Hematopoietic multipotent progenitor cell (in vitro differentiated cells): Measurements from ENCODE around the gene GRK3. TPM values are rescaled to one million over a fixed set of nuclear protein-coding genes. Genes with fewer than 3 reads are reported as not detected.
"Not testable (repeated sequence)": the region's sequence is repeated elsewhere in the genome, so short reads cannot be mapped to it uniquely, and the experiment has no call there.

ENCODE experiments used
- DNase-seq, 3 donors: peaks; one replicate each; pipeline ENCODE4 v3.0.0-alpha.2; 2011 to 2015; ENCODE audit warnings: low read depth in 2 of 3, low spot score in 2 of 3
- total RNA-seq: library from RNA; depleted of rRNA; stranded (reverse); fragments of >200 nt; gene quantifications from one replicate; pipeline ENCODE4 v1.2.3, GENCODE V29; 2012

The GRK3 gene
- 8.3 TPM for total RNA-seq

- peak in 2 of 3 donors; percentile 76 to 77 for DNase-seq
These were observed at the start of gene GRK3 for GRCh38 chr22:25564320-25564978. Gene GRK3 (plus strand): TSS chr22:25564675. CDS start chr22:25565041, 366 bp downstream.

GRCh38 chr22:25518000-25518663, 46.3 kb upstream of the GRK3 start:
- no peak for DNase-seq

GRCh38 chr22:25525376-25525775, 39.1 kb upstream of the GRK3 start:
- no peak for DNase-seq

DNA sequence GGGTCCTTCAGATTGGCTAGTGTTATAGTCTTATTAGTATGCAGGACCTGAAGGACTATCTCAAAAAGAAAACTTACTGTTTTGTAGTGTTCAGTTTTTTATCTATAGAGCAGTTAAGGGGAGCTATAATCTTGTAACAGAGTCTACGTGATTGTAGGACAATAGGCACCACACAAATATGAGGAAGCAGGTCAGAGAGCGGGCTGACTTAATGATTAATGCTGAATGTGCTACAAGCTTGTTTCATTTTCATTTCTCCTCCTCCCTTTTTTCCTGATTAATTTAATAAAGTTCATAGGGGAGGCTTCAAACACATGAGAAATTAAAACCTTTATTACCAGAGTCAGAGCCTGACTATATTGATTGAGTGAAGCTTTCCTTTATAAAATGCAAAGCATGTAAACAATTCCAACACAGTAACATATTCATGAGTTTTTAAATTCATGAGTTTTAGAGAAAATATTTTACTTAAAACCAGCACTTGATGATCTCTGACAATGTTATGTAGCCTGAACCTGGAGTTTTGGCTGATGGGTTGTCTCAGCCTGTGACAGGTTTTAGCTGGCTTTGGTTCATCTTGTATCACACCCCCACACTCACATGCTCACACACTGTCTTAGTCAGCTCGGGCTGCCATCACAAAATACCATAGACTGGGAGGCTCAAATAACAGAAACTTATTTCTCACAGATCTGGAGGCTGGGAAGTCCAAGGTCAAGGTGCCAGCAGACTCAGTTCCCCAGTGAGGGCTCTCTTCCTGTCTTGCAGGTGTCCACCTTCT, 38.5 kb upstream of the GRK3 start:
- not testable (repeated sequence) for DNase-seq

GRCh38 chr22:25527016-25527415, 37.5 kb upstream of the GRK3 start:
- DNase-seq, result not testable (repeated sequence)

- DNase-seq, result not testable (repeated sequence)
These were observed 36.4 kb upstream of the GRK3 start for GRCh38 chr22:25528068-25528467.

DNA sequence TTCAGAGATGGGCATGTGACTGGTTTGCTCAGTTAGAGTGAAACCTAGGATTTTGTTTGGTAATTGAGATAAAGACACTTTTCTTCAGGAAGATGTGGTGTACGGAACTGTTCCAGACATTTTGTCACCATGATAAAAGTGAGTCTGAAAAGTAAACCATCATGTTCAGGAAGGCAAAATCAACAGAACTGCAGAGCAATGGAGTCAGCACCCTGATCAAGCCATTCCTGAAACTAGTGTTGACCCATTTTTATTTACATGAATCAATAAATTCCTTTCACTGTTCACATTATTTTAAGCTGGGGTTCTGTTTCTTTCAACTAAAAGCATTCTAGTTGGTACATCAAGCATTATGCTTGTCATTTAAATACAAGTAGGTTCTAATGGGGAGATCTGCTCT, 35.4 kb upstream of the GRK3 start:
- DNase-seq, result not testable (repeated sequence)

DNA sequence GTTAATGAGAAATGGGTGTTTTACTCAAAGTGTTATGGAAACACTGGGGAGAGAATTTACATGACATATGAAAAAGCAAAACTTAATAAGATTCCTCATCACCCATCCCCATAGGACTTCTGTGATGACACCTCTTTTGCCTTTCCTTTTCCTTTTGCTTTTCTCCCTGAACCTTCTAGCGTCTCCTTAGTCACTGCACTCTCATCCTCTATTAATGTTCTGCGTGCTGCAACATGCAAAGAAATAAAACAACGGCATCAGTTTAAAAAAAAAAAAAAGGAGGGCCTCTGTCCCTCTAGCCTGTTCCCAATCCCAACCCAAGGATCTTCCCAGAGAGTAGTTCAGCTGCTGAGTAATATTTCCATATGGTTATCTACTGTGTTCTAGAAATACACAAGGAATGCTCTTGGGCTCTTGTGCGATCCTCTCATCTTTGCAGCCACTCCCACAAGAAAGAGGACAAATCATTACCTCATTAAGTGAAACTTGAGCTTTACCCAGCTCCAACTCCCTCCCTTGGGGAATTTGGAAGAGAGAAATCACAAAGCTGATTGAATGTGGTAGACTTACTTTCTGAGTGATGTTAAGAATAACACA, 34.8 kb upstream of the GRK3 start:
- not testable (repeated sequence) for DNase-seq

DNA sequence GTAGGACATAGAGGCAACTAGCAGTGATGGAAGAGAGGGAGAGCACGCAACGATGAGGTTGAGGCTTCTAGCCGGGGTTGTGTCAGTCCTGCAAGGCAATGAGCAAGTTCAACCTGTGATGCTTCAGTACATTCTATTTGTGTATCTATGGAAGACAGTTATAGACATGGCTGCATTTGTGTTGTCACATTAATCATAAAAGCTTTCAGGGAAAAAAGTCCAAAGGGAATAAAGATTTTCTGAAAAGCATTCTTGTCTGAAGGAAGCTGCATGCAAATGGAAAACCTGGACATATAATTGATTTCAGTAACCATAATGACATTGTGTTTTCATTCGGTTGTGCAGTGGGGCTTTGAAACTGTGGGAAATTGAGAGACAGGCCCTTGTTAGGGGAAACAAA, 32.8 kb upstream of the GRK3 start:
- DNase-seq, result not testable (repeated sequence)

DNA sequence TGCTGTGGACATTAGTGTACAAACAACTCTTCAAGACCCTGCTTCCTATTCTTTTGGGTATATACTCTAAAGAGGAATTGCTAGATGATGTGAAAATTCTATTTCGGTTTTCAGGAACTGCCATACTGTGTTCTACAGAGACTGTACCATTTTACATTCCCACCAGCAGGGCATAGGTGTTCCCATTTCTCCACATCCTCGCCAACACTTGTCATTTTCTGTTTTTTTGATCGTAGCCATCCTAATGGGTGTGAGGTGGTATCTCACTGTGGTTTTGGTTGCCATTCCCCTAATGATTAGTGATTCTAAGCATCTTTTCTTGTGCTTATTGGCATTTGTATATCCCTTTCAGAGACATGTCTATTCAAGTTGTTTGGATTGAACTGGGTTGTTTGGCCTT, 29.8 kb upstream of the GRK3 start:
- DNase-seq, result no peak

GRCh38 chr22:25536589-25536988, 27.9 kb upstream of the GRK3 start:
- DNase-seq, result no peak

DNA sequence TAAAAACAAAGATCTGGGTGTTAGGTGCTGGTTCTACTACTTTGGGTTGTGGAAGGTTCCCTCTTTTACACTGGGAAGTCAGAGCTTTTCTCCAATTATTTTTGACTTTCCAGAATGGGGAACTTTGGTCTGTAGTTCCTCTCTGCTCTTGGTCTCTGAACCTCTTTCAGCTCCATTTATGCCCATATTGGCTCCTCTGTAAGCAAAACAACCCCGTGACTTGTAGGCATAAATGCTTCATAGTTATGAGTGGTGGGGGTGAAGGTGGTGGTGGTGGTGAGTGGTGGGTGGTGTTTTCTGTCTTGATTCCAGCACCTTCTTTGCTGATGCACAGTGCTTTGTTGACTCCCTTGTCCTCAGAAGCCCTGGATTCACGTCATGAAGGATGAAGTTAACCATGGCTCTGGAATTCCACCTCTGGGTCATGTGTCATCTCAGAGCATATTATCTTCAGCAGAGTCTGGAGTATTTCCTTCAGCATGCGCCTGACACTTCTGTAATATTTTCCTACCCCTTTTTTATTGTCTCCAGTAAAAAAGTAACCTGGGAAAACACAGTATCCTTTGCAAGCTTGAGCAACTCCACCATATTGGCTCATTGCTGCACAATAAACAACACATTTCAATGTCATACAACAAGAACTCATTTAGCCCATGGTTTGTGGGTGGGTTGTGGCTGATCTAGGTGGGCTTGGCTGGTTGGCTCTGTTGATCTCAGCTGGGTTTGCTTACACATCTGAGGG, 24.1 kb upstream of the GRK3 start:
- DNase-seq, result no peak

- DNase-seq, result no peak
These were observed 23.4 kb upstream of the GRK3 start for GRCh38 chr22:25540908-25541660.

- DNase-seq, result no peak
These were observed 22.3 kb upstream of the GRK3 start for GRCh38 chr22:25542191-25542590.

GRCh38 chr22:25542720-25543402, 21.6 kb upstream of the GRK3 start:
- no peak for DNase-seq

DNA sequence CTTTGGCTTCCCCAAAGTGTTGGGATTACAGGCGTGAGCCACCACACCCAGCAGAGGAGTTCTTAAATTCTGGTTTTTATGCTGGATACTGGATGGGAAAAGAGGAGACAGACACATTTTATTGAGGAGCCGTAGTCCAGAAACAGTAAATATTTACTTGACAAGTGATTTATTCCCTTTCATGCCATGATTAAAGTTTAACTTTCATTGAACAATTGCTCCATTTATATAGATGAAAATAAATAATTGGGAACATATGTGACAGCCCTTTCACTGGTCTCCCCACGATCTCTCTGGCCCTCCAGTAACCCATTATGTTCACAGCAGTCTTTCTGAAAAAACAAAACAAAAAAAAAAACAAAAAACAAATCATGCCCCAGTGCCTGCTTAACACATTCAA, 19.3 kb upstream of the GRK3 start:
- no peak for DNase-seq

GRCh38 chr22:25545672-25546071, 18.8 kb upstream of the GRK3 start:
- DNase-seq, result no peak

DNA sequence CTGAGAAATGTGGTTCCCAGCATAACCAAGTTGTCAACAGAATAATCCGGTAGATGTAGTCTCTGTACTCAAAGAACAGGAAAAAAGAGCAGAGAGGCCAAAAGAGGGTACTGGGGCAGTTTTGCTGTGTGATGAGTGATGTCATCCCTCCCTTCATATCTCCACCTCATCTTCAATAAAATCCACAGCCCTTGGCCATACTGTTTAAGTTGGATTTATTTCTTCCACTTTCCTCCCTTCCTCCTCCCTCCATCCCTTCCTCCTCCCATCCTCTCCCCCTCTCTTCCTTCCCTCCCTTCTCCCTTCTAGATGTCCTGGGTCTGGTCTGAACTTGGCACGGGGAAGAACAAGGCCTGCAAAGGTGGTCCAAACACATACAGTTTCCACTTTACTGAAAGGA, 18.2 kb upstream of the GRK3 start:
- no peak for DNase-seq

DNA sequence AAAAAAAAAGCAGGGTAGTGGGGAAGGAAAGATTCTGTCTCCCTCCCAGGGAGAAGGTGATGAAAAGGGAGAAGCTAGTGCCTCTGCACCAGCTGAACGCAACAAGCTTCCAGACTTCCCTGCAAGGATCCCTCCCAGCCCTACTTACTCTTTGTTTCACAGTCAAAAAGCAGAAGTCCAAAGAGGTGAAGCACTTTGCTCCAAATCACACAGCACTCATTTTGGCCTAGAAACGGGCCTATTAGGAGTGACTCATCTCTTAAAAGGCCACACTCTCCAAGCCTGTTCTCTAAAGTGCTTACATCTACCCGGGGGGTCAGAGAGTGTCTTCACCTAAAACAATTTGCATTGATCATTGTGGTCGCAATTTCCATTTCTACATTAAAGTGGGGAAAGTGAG, 17.7 kb upstream of the GRK3 start:
- DNase-seq, result peak in 1 of 3 donors; percentile 34
